HL-60 (cell line): ENCODE results near the gene NEK1.
A peak's percentile ranks its signal among the peaks of the same experiment; 100 is the strongest.

ENCODE experiments used
- DNase-seq, 2 experiments: peaks; one replicate each; pipeline ENCODE4 v3.0.0-alpha.2; 2010 to 2020; ENCODE audit warnings: low read depth in 1 of 2, low spot score in 1 of 2
- H3K27ac ChIP-seq: fragments of 250-450 bp; sonication (Bioruptor Pico); replicated peaks from 2 replicates; pipeline ENCODE4 v1.5.1; 2020; ENCODE audit warnings: mild to moderate bottlenecking, moderate library complexity
- H3K27me3 ChIP-seq: fragments of 250-450 bp; sonication (Bioruptor Pico); 2 replicates; pipeline ENCODE4 v1.5.1; 2021; ENCODE audit warnings: mild to moderate bottlenecking, moderate library complexity; ENCODE audit not compliant: insufficient read depth, poor library complexity, severe bottlenecking
- H3K4me3 ChIP-seq: replicated peaks from 2 replicates; pipeline ENCODE4 v1.5.1; 2011; ENCODE audit warnings: mild to moderate bottlenecking, control low read depth, low read length; ENCODE audit not compliant: insufficient read depth
- GABPA ChIP-seq: IDR thresholded peaks from 2 replicates; pipeline ENCODE4 v1.6.1; 2012; ENCODE audit warnings: low read depth
- POLR2AphosphoS5 ChIP-seq: IDR thresholded peaks from 2 replicates; pipeline ENCODE4 v1.6.1; 2012; ENCODE audit warnings: low read depth
- REST ChIP-seq: IDR thresholded peaks from 2 replicates; pipeline ENCODE4 v1.6.1; 2012; ENCODE audit warnings: low read depth; ENCODE audit not compliant: insufficient replicate concordance
- SPI1 ChIP-seq: IDR thresholded peaks from 2 replicates; pipeline ENCODE4 v1.6.1; 2012; ENCODE audit warnings: low read depth, mild to moderate bottlenecking, borderline replicate concordance
- TF ChIP-seq, protein P1 (sequence below): IDR thresholded peaks from one replicate; pipeline ENCODE4 v1.5.1; 2011; ENCODE audit warnings: low read length, control low read depth, inconsistent platforms; ENCODE audit not compliant: insufficient read depth

The NEK1 gene

DNA sequence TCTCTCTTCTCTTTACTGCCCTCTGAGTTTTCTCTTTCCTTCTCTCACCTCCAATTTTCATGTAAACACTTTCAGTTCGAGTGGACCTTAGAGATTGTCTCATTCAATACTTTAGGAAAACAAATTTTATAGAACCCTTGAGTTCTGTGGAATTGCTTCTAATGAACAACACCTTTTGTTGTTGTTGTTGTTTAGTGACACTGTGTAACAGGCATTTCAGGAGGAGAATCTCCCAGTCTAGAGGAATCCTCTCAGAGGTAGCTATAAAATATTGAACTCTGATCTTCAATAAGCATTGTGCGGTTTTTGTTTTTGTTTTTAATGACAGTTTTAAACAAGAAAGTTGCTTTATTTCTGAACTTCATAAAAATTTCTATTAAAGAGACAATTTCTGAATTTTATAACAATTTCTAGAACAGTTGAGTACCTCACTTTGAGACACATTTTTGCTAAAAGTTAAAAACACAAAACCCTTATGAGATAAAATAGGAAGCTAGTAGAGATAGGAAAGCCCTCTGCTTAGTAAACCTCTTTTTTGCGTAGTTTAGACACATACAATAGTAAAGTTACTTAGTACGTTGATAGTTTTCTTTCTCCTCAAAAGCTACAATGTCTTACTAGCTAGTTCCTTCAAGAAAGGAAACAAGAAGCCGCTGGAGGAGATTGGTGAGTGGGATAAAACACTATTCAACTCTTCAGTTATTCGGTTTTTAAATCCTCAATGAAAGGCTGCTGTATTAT lies 46.8 kb upstream of the NEK1 start:
- no peak for DNase-seq
- Histone ChIP-seq H3K27ac (peak overlapping the region; percentile 69), H3K4me3 (no peak overlapping the region), H3K27me3 (no peaks in the 10 kb centered on the region)
- TF ChIP-seq, protein P1, sequence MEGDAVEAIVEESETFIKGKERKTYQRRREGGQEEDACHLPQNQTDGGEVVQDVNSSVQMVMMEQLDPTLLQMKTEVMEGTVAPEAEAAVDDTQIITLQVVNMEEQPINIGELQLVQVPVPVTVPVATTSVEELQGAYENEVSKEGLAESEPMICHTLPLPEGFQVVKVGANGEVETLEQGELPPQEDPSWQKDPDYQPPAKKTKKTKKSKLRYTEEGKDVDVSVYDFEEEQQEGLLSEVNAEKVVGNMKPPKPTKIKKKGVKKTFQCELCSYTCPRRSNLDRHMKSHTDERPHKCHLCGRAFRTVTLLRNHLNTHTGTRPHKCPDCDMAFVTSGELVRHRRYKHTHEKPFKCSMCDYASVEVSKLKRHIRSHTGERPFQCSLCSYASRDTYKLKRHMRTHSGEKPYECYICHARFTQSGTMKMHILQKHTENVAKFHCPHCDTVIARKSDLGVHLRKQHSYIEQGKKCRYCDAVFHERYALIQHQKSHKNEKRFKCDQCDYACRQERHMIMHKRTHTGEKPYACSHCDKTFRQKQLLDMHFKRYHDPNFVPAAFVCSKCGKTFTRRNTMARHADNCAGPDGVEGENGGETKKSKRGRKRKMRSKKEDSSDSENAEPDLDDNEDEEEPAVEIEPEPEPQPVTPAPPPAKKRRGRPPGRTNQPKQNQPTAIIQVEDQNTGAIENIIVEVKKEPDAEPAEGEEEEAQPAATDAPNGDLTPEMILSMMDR = no peak
- TF ChIP-seq SPI1 (no peak), POLR2AphosphoS5 (no peak)

GRCh38 chr4:169658196-169658595 lies 45.8 kb upstream of the NEK1 start:
- TF ChIP-seq SPI1 (no peak), POLR2AphosphoS5 (no peak), GABPA (no peak), REST (no peak)
- TF ChIP-seq, protein P1 = no peak
- H3K27me3 ChIP-seq = no peaks in the 10 kb centered on the region
- no peak overlapping the region for H3K27ac ChIP-seq
- DNase-seq = no peak
- no peak overlapping the region for H3K4me3 ChIP-seq

GRCh38 chr4:169657470-169658107 lies 45.2 kb upstream of the NEK1 start:
- no peak for DNase-seq
- H3K27ac ChIP-seq = no peak overlapping the region
- H3K4me3 ChIP-seq = no peak overlapping the region
- TF ChIP-seq POLR2AphosphoS5 = no peak
- no peak for TF ChIP-seq SPI1
- no peak for TF ChIP-seq REST
- TF ChIP-seq GABPA = no peak
- TF ChIP-seq, protein P1 = no peak
- no peaks in the 10 kb centered on the region for H3K27me3 ChIP-seq
